LHCN-M2 (cell line): Measurements from ENCODE around the gene RMDN3. TPM values are rescaled to one million over a fixed set of nuclear protein-coding genes. Genes with fewer than 3 reads are reported as not detected.

Experiments
- DNase-seq: peaks from one replicate; pipeline ENCODE4 v3.0.0-alpha.2; 2012; ENCODE audit warnings: low read depth
- total RNA-seq: library from RNA; depleted of rRNA; stranded (reverse); fragments of >200 nt; gene quantifications from 2 replicates; pipeline ENCODE4 v1.2.3, GENCODE V29; 2014; rRNA removed

The RMDN3 gene
- total RNA-seq, 1 experiment from 2014 or later: 16.1 TPM

DNA sequence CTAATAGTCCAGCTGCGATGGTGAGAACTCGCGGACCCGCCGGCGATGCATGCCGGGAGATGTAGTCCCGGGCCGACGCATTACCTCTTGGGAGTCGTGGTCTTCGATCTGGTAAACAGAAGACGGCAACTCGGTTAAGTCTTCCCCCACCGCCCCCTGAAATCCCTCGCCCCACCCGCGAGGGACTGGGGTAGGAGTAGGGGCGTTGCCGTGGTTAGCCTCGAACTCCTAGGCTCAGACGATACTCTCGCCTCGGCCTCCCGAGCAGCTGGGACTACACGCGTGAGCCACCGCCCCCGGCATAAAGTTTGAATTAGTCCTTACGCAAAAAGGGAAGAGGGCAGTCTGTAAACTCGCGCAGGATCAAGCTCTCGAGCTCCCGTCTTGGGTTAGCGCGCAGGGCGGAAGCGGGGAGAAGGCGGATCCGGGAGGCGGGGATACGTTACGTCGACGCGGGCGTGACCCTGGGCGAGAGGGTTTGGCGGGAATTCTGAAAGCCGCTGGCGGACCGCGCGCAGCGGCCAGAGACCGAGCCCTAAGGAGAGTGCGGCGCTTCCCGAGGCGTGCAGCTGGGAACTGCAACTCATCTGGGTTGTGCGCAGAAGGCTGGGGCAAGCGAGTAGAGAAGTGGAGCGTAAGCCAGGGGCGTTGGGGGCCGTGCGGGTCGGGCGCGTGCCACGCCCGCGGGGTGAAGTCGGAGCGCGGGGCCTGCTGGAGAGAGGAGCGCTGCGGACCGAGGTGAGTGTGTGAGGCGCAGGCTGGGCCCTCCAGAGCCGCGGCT lies 60.2 kb downstream of the RMDN3 start, which contains the start of gene RAD51:
RAD51 (plus strand) TSS at position 487 of the 781 bp plus-strand sequence. CDS start 3,585 bp downstream, outside the sequence.
- DNase-seq: peak; percentile 94

DNA sequence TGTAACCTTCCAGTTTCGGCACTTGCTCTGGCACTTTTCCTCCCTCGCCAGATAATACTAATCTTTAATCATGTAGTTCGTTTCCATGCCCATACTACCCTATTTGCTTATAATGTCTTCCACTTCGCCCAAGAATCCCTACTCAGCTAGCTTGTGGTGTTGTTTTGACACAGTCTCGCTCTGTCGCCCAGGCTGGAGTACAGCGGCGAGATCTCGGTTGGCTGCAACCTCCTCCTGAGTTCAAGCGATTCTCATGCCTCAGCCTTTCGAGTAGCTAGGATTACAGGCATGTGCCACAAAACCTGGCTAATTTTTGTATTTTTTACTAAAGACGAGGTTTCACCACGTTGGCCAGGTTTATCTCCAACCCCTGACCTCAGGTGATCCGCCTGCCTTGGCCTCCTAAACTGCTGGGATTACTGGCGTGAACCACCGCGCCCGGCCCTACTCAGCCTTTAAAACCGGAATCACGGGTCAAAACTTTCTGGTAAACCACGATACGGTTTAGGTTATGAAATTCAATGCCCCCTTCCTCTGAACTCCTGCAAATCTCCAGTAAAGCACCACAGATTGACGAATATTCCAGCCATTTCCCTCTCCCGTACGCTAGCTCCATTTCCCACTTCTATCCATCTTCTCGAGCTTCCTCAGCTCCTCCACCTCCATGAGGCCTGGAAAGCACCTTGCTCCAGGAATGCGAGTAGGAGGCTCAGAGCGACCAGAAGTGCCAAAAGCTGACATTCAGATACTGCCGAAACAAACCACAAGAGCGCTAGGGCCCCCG lies 61.0 kb downstream of the RMDN3 start:
- DNase-seq: no peak

DNA sequence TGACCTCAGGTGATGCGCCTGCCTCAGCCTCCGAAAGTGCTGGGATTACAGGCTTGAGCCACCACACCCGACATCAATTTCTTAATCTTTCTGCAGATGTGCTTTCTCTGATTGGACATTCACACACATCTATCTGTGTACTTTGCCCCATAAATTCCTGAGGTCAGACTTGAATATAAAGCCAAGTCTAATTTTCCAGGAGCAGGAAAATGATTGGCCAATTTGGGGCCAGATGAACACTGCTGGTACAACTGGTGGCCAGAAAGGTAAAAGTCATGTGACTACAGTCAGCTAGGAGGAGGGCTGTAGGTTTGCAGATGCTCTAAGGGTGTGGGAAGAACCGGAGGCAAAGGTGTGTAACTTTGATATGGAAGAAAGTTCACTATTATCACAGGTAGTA lies 63.3 kb downstream of the RMDN3 start:
- no peak for DNase-seq

DNA sequence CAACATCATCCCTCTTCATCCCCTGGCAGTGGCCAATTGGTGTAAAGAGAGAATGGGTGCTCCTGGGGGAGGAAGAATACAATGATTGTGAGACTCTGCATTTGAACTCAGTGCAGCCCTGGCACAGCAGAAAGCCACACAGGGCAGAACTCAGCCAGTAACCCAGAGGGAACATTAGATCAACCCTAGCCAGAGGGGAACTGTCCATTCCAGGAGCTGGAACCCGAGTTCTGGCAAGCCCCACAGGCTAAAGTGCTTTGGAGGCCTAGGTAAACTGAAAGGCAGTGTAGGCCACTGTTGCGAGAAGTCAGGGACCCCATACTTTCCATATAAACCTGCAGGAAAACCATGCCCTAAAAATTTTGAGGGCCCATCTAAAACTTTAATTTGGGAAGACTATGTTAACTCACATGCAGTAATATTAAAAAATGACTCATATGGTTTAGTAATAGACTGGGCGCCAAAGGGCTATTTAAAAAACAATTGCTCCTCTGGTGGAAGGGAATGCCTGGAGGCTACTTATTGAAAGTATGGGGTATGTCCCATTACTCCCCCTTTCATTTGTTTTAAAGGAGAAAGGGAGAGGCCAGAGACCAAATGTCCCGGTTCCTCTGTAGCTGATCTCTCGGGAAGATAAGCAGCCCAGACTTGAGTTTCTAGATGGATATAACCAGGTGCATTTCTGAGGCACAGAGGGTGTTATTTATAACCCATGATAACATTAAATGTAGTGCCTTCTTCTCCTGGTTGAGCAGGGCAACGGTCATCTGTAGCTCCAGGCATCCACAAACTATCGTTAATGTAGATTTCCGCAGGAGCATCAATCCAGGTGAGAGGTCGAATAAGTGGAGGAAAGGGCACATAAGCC lies 65.9 kb downstream of the RMDN3 start:
- DNase-seq: no peak

Other genes with a start within 250 kb of the RMDN3 start
- 12.9 and 14.1 TPM in 2 replicates for gene CCDC32, start 190.2 kb downstream of the RMDN3 start, total RNA-seq
- gene RPUSD2, start 186.0 kb downstream of the RMDN3 start, total RNA-seq: 11.5 and 12.6 TPM in 2 replicates
- 63.7 and 65.0 TPM in 2 replicates for gene KNL1, start 161.0 kb downstream of the RMDN3 start, total RNA-seq
- gene RAD51, start 60.1 kb downstream of the RMDN3 start, total RNA-seq: 14.0 and 16.2 TPM in 2 replicates
- gene GCHFR, start 8.8 kb upstream of the RMDN3 start, total RNA-seq: 4.2 and 4.7 TPM in 2 replicates
- gene C15orf62, start 14.7 kb upstream of the RMDN3 start, total RNA-seq: not detected in 2 replicates
- gene ZFYVE19, start 51.8 kb upstream of the RMDN3 start, total RNA-seq: 30.1 and 46.4 TPM in 2 replicates
- 37.0 and 44.4 TPM in 2 replicates for gene DNAJC17, start 52.2 kb upstream of the RMDN3 start, total RNA-seq
- gene PPP1R14D, start 73.5 kb upstream of the RMDN3 start, total RNA-seq: not detected in 2 replicates
- not detected in 2 replicates for gene SPINT1, start 88.8 kb upstream of the RMDN3 start, total RNA-seq
- gene RHOV, start 119.0 kb upstream of the RMDN3 start, total RNA-seq: not detected in 2 replicates
- 45.1 and 52.1 TPM in 2 replicates for gene VPS18, start 139.2 kb upstream of the RMDN3 start, total RNA-seq
- gene DLL4, start 174.1 kb upstream of the RMDN3 start, total RNA-seq: 0.13 and 0.17 TPM in 2 replicates
- 1.5 and 1.8 TPM in 2 replicates for gene CHAC1, start 198.2 kb upstream of the RMDN3 start, total RNA-seq